ENCODE measurements around the gene MEIOB. TPM values are rescaled to one million over a fixed set of nuclear protein-coding genes. Genes with fewer than 3 reads are reported as not detected.

The MEIOB gene
- total RNA-seq (2022; extraction: Qiagen RNA extraction; ENCODE audit: low read depth): 1.2 to 2.1 TPM (median 1.5 TPM) in 5 replicates

GRCh38 chr16:1871974-1872635 lies at the start of gene MEIOB:
Gene MEIOB (minus strand): TSS chr16:1872164. CDS start chr16:1868175, 3,989 bp downstream.

GRCh38 chr16:1918351-1919326 lies 46.7 kb upstream of the MEIOB start, which contains the start of gene HS3ST6:
Gene HS3ST6 (minus strand): TSS chr16:1918415. CDS start chr16:1918323, 92 bp downstream.

GRCh38 chr16:1826691-1827573 lies 45.0 kb downstream of the MEIOB start, which contains the start of the genes FAHD1 and HAGH:
Gene FAHD1 (plus strand): TSS chr16:1827206. CDS start chr16:1827239, 33 bp downstream.
Gene HAGH (minus strand): TSS chr16:1826825. CDS start chr16:1826787, 38 bp downstream.

GRCh38 chr16:1793578-1794220 lies 78.3 kb downstream of the MEIOB start, which contains the start of gene IGFALS:
Gene IGFALS (minus strand): TSS chr16:1793705. CDS start chr16:1793652, 53 bp downstream.

Other genes starting within 250 kb of the MEIOB start
- 172 to 195 TPM (median 191 TPM) in 5 replicates for gene JPT2, start 193.9 kb downstream of the MEIOB start, total RNA-seq (2022; extraction: Qiagen RNA extraction; ENCODE audit: low read depth)
- gene MAPK8IP3, start 166.0 kb downstream of the MEIOB start, total RNA-seq (2022; extraction: Qiagen RNA extraction; ENCODE audit: low read depth): 46.6 to 69.5 TPM (median 57.9 TPM) in 5 replicates
- 36.1 to 62.1 TPM (median 56.3 TPM) in 5 replicates for gene NME3, start 100.6 kb downstream of the MEIOB start, total RNA-seq (2022; extraction: Qiagen RNA extraction; ENCODE audit: low read depth)
- gene EME2, start 99.4 kb downstream of the MEIOB start, total RNA-seq (2022; extraction: Qiagen RNA extraction; ENCODE audit: low read depth): 6.5 to 12.4 TPM (median 10.3 TPM) in 5 replicates
- gene MRPS34, start 99.0 kb downstream of the MEIOB start, total RNA-seq (2022; extraction: Qiagen RNA extraction; ENCODE audit: low read depth): 165 to 272 TPM (median 249 TPM) in 5 replicates
- 14.6 to 24.6 TPM (median 23.2 TPM) in 5 replicates for gene SPSB3, start 89.6 kb downstream of the MEIOB start, total RNA-seq (2022; extraction: Qiagen RNA extraction; ENCODE audit: low read depth)
- gene NUBP2, start 89.2 kb downstream of the MEIOB start, total RNA-seq (2022; extraction: Qiagen RNA extraction; ENCODE audit: low read depth): 59.4 to 85.3 TPM (median 79.7 TPM) in 5 replicates
- 0.06 TPM in 1 of 5 replicates, not detected in the others for gene IGFALS, start 78.5 kb downstream of the MEIOB start, total RNA-seq (2022; extraction: Qiagen RNA extraction; ENCODE audit: low read depth)
- 61.5 to 70.0 TPM (median 66.3 TPM) in 5 replicates for gene HAGH, start 45.3 kb downstream of the MEIOB start, total RNA-seq (2022; extraction: Qiagen RNA extraction; ENCODE audit: low read depth)
- gene FAHD1, start 45.0 kb downstream of the MEIOB start, total RNA-seq (2022; extraction: Qiagen RNA extraction; ENCODE audit: low read depth): 46.1 to 51.7 TPM (median 46.8 TPM) in 5 replicates
- 1.4 to 2.7 TPM (median 2.2 TPM) in 5 replicates for gene HS3ST6, start 46.3 kb upstream of the MEIOB start, total RNA-seq (2022; extraction: Qiagen RNA extraction; ENCODE audit: low read depth)
- gene MSRB1, start 71.0 kb upstream of the MEIOB start, total RNA-seq (2022; extraction: Qiagen RNA extraction; ENCODE audit: low read depth): 33.4 to 43.1 TPM (median 40.4 TPM) in 5 replicates
- 0.13 to 0.21 TPM in 2 of 5 replicates, not detected in the others for gene RPL3L, start 82.5 kb upstream of the MEIOB start, total RNA-seq (2022; extraction: Qiagen RNA extraction; ENCODE audit: low read depth)
- 238 to 320 TPM (median 255 TPM) in 5 replicates for gene NDUFB10, start 87.4 kb upstream of the MEIOB start, total RNA-seq (2022; extraction: Qiagen RNA extraction; ENCODE audit: low read depth)
- 4,023 to 5,272 TPM (median 5,225 TPM) in 5 replicates for gene RPS2, start 92.7 kb upstream of the MEIOB start, total RNA-seq (2022; extraction: Qiagen RNA extraction; ENCODE audit: low read depth)
- not detected in 5 replicates for gene RNF151, start 94.7 kb upstream of the MEIOB start, total RNA-seq (2022; extraction: Qiagen RNA extraction; ENCODE audit: low read depth)
- 28.5 to 41.0 TPM (median 37.8 TPM) in 5 replicates for gene TBL3, start 99.9 kb upstream of the MEIOB start, total RNA-seq (2022; extraction: Qiagen RNA extraction; ENCODE audit: low read depth)
- gene NOXO1, start 109.3 kb upstream of the MEIOB start, total RNA-seq (2022; extraction: Qiagen RNA extraction; ENCODE audit: low read depth): 0.25 to 0.58 TPM (median 0.37 TPM) in 3 of 5 replicates, not detected in the others
- gene GFER, start 112.0 kb upstream of the MEIOB start, total RNA-seq (2022; extraction: Qiagen RNA extraction; ENCODE audit: low read depth): 21.9 to 49.2 TPM (median 39.8 TPM) in 5 replicates
- 5.5 to 8.3 TPM (median 8.1 TPM) in 5 replicates for gene SYNGR3, start 117.8 kb upstream of the MEIOB start, total RNA-seq (2022; extraction: Qiagen RNA extraction; ENCODE audit: low read depth)
- 43.7 to 60.1 TPM (median 56.5 TPM) in 5 replicates for gene ZNF598, start 137.7 kb upstream of the MEIOB start, total RNA-seq (2022; extraction: Qiagen RNA extraction; ENCODE audit: low read depth)
- gene NPW, start 147.6 kb upstream of the MEIOB start, total RNA-seq (2022; extraction: Qiagen RNA extraction; ENCODE audit: low read depth): 0.44 to 1.7 TPM (median 0.85 TPM) in 5 replicates
- 48.2 to 73.8 TPM (median 68.4 TPM) in 5 replicates for gene NHERF2, start 154.7 kb upstream of the MEIOB start, total RNA-seq (2022; extraction: Qiagen RNA extraction; ENCODE audit: low read depth)
- 37.9 to 51.7 TPM (median 44.3 TPM) in 5 replicates for gene NTHL1, start 175.7 kb upstream of the MEIOB start, total RNA-seq (2022; extraction: Qiagen RNA extraction; ENCODE audit: low read depth)
- gene TSC2, start 175.8 kb upstream of the MEIOB start, total RNA-seq (2022; extraction: Qiagen RNA extraction; ENCODE audit: low read depth): 30.8 to 44.5 TPM (median 43.0 TPM) in 5 replicates

All from A549 treated with GW870086 at 1 μM for 4 hours (cell line).